G401.6 (cell line): Measurements from ENCODE around the gene NRDC.
"Not testable (repeated sequence)": the region's sequence is repeated elsewhere in the genome, so short reads cannot be mapped to it uniquely, and the experiment has no call there.

ENCODE experiments used
- FAIRE-seq: peaks from 2 replicates; lab custom pipeline; 2012; peaks lifted over from hg19 to GRCh38; lab: Jason Lieb, UNC

Gene NRDC

GRCh38 chr1:51840743-51841461, 37.6 kb downstream of the NRDC start:
- no peak for FAIRE-seq

GRCh38 chr1:51840182-51840581, 38.3 kb downstream of the NRDC start:
- no peak for FAIRE-seq

- FAIRE-seq, result no peak
Measured at GRCh38 chr1:51839094-51839493, 39.4 kb downstream of the NRDC start.

DNA sequence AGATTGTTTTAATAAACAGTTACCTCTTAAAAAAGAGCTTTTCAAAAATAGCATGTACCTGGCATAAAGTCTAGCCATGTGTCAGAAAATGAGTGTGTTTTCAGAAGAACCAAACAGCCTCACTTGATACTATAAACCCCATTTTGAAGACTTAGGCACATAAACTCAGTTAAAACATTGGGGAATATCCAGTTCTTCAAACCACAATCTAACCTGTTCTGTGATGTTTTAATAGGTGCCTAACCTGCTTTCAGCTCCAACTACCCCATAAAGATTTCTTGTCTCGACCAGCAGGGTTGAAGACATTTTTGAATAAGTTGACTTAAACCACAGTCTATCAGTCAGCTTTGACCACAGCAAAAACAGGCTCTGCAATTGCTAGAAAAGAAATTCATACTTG, 41.3 kb downstream of the NRDC start:
- no peak for FAIRE-seq

GRCh38 chr1:51833700-51834099, 44.8 kb downstream of the NRDC start:
- no peak for FAIRE-seq

- FAIRE-seq, result no peak
Measured at GRCh38 chr1:51829058-51829457, 49.5 kb downstream of the NRDC start.

DNA sequence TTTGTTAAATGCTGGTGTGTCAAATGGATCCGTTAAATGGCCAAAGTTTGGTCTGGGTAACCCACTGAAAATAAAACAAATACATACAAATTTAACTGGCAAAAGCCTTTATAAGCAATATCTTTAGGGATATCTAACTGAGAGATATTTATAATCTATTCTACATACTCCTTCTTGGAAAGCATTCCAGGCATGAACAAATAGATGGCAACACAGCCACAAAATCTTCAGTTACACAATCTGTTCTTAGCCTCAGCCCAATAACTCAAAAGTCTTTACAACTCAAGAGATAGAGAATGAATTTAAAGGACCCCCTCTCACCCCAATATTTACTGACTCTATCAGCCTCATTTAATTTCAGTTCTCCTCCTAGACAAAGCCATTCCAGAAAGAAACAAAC, 58.7 kb downstream of the NRDC start:
- no peak for FAIRE-seq

DNA sequence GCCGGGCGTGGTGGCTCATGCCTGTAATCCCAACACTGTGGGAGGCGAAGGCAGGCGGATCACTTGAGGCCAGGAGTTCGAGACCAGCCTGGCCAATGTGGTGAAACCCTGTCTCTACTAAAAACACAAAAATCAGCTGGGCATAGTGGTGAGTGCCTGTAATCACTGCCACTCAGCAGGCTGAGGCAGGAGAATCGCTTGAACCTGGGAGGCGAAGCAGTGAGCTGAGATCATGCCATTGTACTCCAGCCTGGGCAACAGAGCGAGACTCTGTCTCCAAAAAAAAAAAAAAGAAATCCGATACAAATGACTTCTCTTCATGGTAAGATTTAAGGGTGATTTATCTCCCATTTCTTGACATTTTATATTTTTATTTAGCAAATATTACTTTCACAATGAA, 59.5 kb downstream of the NRDC start:
- FAIRE-seq, result not testable (repeated sequence)

DNA sequence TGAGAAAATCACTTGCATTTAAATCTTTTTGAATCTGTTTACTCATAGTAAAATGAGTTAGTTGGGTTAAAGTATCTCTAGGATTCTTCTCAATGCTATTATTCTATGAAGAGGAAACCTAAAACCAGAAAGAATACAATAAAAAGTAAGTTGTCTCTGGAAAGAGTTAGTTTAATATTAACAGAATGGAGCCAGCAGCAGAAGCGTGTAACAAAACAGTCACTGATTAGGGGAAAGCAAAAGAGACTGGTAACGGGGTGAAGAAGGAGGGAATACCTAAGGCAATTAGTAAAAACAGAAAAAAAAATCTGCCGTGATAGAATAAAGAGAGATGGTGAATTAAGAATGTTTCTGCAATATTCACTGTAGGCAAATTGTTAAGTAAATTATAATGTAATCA, 60.0 kb downstream of the NRDC start:
- FAIRE-seq, result no peak

- no peak for FAIRE-seq
Measured at GRCh38 chr1:51814513-51814912, 64.0 kb downstream of the NRDC start.

DNA sequence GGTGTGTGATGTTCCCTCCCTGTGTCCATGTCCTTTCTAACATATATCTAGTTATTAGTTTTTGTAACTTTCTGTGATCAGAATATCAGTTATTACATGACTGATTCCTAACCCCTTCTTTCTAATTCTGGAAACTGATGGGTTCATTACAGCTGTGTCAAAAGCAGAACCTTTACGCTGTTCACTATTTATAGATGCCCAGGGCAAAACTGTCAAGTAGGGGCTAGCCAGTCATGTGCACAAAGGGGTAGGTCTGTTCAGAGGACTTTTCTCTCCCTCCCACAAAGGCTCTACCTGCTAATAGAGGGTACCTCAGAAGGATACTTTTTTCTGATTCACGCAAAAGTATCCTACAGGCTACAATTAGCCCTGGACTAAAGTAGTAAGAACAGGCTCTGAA, 79.2 kb downstream of the NRDC start:
- FAIRE-seq, result no peak

GRCh38 chr1:51794868-51795267, 83.7 kb downstream of the NRDC start:
- no peak for FAIRE-seq

DNA sequence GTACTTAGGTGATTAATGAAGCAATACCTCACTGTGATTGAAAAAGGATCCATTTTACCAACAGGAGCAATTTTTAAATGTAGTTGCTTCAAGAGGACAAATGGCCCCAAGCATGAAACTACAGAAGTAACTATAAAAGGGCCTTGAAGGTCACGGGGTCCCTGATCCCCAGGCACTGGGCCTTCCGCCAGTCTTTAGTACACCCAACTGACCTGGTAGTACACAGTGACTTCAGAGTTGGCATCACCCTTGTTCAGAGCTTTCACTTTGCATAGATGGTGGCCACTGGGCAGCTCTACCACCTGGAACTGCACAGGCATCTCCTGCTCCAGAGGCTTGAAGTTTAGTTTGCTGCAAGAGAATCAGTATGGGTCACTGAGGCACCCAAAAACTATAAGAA, 84.3 kb downstream of the NRDC start:
- FAIRE-seq, result no peak

DNA sequence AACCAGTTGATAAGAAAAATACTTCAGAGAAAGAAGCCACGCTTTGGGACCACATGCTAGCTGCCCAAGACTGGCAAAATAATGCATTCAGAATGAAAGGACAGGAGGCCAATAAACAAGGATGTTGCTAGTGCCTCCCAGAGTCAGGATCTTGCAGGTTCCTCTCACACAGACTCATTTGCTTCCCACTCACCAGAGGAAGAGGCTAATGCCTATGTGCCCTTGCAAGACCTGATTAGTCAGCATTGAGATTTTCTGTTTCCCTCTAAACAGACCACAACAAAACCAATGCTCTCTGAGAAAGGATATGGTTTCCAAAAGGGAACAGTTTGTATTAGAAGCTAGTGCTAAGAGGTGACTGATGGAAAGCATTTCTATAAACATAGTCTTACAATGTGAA, 85.7 kb downstream of the NRDC start:
- no peak for FAIRE-seq

- FAIRE-seq, result no peak
Measured at GRCh38 chr1:51791888-51792287, 86.6 kb downstream of the NRDC start.

DNA sequence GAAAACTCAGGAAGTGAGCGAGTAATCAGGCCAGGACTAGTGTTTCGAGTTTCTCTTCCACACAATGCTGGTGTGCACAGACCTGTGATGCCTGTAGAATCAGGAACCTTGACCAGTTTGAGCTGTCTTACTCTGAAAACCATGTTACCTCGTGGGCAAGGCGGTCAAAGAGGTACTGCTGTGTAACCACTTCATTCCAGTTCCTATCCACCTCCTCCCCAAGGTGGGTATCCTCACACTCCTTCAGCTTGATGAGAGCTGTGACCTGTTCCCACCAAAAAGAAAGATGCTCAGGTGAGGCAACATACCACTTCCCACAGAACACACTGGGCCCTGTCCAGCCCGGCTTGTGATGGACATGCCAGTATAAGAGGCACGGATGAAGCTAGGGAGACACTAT, 88.1 kb downstream of the NRDC start:
- no peak for FAIRE-seq

GRCh38 chr1:51789342-51789741, 89.2 kb downstream of the NRDC start:
- no peak for FAIRE-seq

DNA sequence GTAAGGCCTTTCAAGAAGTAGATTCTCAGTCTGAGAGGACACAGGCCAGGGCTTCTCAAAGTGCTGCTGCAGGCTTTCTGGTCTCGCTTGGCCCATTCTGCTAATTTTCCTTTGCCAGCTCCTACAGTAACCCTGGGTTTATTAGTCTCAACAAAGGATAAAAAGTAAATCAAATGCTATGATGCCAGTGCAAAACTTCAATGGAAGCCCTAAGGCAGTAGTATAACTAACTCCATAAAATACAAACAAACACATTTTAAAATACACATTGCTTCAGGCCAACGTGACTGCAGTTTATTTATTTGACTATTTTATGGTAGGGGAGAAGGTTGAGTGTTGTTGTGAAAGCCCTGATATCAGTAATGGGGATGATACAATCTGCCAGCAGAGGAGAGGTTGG, 89.6 kb downstream of the NRDC start:
- FAIRE-seq, result no peak

DNA sequence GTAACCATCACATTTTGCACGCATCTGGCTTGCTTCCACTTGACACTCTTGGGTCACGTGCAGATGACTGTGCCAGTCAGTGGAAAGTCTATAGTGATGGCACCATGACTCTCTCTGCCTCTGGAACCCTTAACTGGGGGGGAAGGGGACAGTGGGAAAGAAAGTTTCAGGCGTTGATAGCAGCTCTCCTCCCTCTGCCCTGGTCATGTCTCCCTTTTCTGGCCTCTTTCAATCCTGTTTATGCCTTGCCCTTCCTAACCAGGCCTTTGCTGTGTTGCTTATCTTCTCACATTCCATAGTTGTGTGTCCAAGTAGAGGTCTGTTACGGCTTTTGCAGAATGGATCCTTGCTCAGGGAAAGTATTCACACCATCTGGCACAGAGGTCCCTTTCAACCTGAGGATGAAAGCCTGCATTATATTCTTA, 93.5 kb downstream of the NRDC start:
- FAIRE-seq, result no peak

DNA sequence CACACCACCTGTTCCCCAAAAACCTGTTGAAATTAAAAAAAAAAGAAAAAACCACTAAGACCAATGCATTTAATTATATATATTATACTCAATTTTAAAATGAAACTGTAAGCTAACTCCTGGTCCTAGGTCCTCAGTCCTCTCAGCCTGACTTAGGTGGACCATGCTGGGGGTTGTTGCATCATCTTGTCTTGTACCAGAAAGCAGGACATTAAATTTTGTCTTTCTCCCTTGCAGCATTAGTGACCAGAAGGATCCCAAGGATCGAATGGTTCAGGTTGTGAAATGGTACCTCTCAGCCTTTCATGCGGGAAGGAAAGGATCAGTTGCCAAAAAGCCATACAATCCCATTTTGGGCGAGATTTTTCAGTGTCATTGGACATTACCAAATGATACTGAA, 97.6 kb downstream of the NRDC start:
- FAIRE-seq, result no peak

GRCh38 chr1:51776408-51776807, 102.1 kb downstream of the NRDC start:
- no peak for FAIRE-seq

DNA sequence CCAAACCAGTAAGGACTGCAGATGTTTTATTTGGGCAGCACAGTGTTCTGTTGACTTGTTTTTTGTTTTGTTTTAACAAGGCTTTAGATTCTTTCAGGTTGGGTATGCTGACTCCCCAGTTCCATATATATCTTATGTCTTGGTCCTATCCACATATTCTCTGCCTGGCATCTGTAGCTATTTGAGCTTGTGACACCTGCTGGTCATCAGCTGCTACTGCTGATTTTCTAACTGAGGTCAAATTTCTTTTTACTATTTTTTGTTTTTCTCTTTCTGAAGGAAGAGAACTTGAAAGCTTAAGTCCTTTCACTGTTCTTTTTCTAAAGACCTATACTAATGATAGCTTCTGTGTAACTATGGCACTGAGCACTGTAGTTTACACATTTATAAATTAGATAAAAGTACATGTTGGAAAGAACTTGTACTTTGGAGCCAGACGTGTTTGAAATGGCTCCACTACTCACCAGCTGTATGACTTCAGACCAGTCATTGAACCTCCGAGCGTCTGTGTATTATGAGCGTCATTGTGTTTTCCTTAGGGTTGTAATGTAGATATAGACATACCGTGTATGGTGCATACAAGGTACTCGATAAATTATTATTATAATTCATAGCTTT, 109.4 kb downstream of the NRDC start:
- FAIRE-seq, result peak; percentile 97

- FAIRE-seq, result no peak
Measured at GRCh38 chr1:51761351-51761750, 117.2 kb downstream of the NRDC start.

DNA sequence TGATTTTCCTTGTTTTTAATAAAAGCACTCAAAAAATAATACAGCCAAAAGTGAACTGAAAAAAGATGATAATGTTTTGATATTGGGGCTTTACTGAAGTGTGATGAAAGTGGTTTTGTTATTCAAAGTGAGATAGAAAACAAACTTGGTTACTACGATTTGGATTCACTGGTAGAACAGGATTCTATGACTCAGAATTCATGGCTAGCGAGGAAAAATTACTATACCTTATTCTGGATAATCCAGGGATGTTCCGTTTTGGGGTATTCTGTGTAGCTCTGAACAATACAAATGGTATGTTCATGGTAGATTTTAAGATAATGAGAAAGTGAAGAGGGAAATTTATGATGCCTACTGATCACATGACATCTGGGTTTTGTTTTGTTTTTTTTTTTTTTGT, 117.7 kb downstream of the NRDC start:
- no peak for FAIRE-seq
